Esophagus (tissue), 2 donors: ENCODE results near the gene RIBC2. TPM values are rescaled to one million over a fixed set of nuclear protein-coding genes. Genes with fewer than 3 reads are reported as not detected.
A peak's percentile ranks its signal among the peaks of the same experiment; 100 is the strongest.

Source experiments
- H3K27ac ChIP-seq, 2 donors: one replicate each; pipeline ENCODE4 v1.5.1; 2013; ENCODE audit warnings: low read depth in 2 of 2, mild to moderate bottlenecking in 2 of 2, inconsistent platforms in 1 of 2, low read length in 1 of 2, moderate library complexity in 1 of 2
- H3K27me3 ChIP-seq, 2 donors: one replicate each; pipeline ENCODE4 v1.6.1; 2013; ENCODE audit warnings: low read length in 2 of 2, control low read depth in 1 of 2, mild to moderate bottlenecking in 1 of 2; ENCODE audit not compliant: insufficient read depth in 2 of 2, control insufficient read depth in 1 of 2
- H3K36me3 ChIP-seq, 2 donors: one replicate each; pipeline ENCODE4 v1.6.1; 2013; ENCODE audit warnings: low read length in 1 of 2; ENCODE audit not compliant: control insufficient read depth in 2 of 2, insufficient read depth in 2 of 2
- H3K4me1 ChIP-seq, 2 donors: one replicate each; pipeline ENCODE4 v1.6.1; 2013; ENCODE audit warnings: low read length in 1 of 2; ENCODE audit not compliant: control insufficient read depth in 2 of 2, insufficient read depth in 2 of 2
- H3K4me3 ChIP-seq, 2 donors: one replicate each; pipeline ENCODE4 v1.5.1; 2013; ENCODE audit warnings: low read length in 2 of 2, mild to moderate bottlenecking in 2 of 2, low read depth in 1 of 2, moderate library complexity in 1 of 2
- H3K9me3 ChIP-seq, 2 donors: one replicate each; pipeline ENCODE4 v1.6.1; 2013; ENCODE audit warnings: mild to moderate bottlenecking in 2 of 2, low read depth in 1 of 2, low read length in 1 of 2, moderate library complexity in 1 of 2; ENCODE audit not compliant: control insufficient read depth in 2 of 2, insufficient read depth in 1 of 2
- WGBS, 2 donors: extraction: QIAGEN DNeasy Blood & Tissue Kit; methylation state at CpG; one replicate each; pipeline ENCODE4 v1.1.7; 2013; 5-methylcytosine and 5-hydroxymethylcytosine counted together
- polyA plus RNA-seq, 2 donors: library from polyadenylated mRNA; stranded (reverse); fragments of 200-250 nt; gene quantifications; one replicate each; pipeline ENCODE4 v1.2.3, GENCODE V29; 2013
- donor health status: healthy with polysubstance abuse.
- donor health status: Bipolar disorder and iron deficiency.

RIBC2 gene
- polyA plus RNA-seq, 2 donors: 1.3 to 1.5 TPM

GRCh38 chr22:45399712-45400445, 13.6 kb upstream of the RIBC2 start:
- Histone ChIP-seq H3K27me3 (no peaks in the 10 kb centered on the region), H3K36me3 (no peaks in the 10 kb centered on the region), H3K4me3 (no peak overlapping the region), H3K4me1 (peaks cover 5 to 8% of the 10 kb centered on the region in 2 donors), H3K9me3 (no peaks in the 10 kb centered on the region), H3K27ac (no peak overlapping the region)
- 72 to 78% methylated on average over 5 of the region's 5 CpGs for WGBS, 2 donors

- Histone ChIP-seq H3K4me3 (no peak overlapping the region), H3K4me1 (peaks cover 5 to 8% of the 10 kb centered on the region in 2 donors), H3K36me3 (no peaks in the 10 kb centered on the region), H3K27me3 (no peaks in the 10 kb centered on the region), H3K27ac (no peak overlapping the region), H3K9me3 (no peaks in the 10 kb centered on the region)
- 42 to 54% methylated on average over 3 of the region's 3 CpGs for WGBS, 2 donors
These were observed 11.0 kb upstream of the RIBC2 start for GRCh38 chr22:45402466-45402985.

GRCh38 chr22:45407793-45408192, 5.7 kb upstream of the RIBC2 start:
- Histone ChIP-seq H3K27ac (no peak overlapping the region), H3K4me1 (no peaks in the 10 kb centered on the region), H3K27me3 (no peaks in the 10 kb centered on the region), H3K4me3 (no peak overlapping the region), H3K36me3 (no peaks in the 10 kb centered on the region), H3K9me3 (no peaks in the 10 kb centered on the region)
- WGBS, 2 donors: 95 to 98% methylated on average over 5 of the region's 5 CpGs

GRCh38 chr22:45413013-45413367, 503 bp upstream of the RIBC2 start:
- H3K9me3 ChIP-seq: no peaks in the 10 kb centered on the region
- no peak overlapping the region for H3K27ac ChIP-seq
- peak overlapping the region; percentile 49 to 59 for H3K4me3 ChIP-seq
- H3K36me3 ChIP-seq: no peaks in the 10 kb centered on the region
- H3K27me3 ChIP-seq: no peaks in the 10 kb centered on the region
- H3K4me1 ChIP-seq: peaks cover 6 to 9% of the 10 kb centered on the region in 2 donors
- WGBS, 2 donors: 90 to 91% methylated on average over 24 to 27 of the region's 27 CpGs

- 86 to 89% methylated on average over 16 of the region's 16 CpGs for WGBS, 2 donors
- no peaks in the 10 kb centered on the region for H3K27me3 ChIP-seq
- peaks cover 5 to 10% of the 10 kb centered on the region in 2 donors for H3K4me1 ChIP-seq
- H3K4me3 ChIP-seq: no peak overlapping the region
- H3K27ac ChIP-seq: peak overlapping the region in 1 of 2 donors; percentile 40
- no peaks in the 10 kb centered on the region for H3K9me3 ChIP-seq
- peaks cover 0 to 2% of the 10 kb centered on the region in 2 donors for H3K36me3 ChIP-seq
These were observed 4.7 kb downstream of the RIBC2 start for GRCh38 chr22:45418056-45418769.

- 93 to 96% methylated on average over 6 of the region's 6 CpGs for WGBS, 2 donors
- H3K27ac ChIP-seq: peak overlapping the region in 1 of 2 donors; percentile 40
- H3K27me3 ChIP-seq: no peaks in the 10 kb centered on the region
- peaks cover 0 to 8% of the 10 kb centered on the region in 2 donors for H3K4me1 ChIP-seq
- H3K36me3 ChIP-seq: peaks cover 0 to 2% of the 10 kb centered on the region in 2 donors
- H3K4me3 ChIP-seq: no peak overlapping the region
- no peaks in the 10 kb centered on the region for H3K9me3 ChIP-seq
These were observed 5.3 kb downstream of the RIBC2 start for GRCh38 chr22:45418770-45419138.

GRCh38 chr22:45420011-45420410, 6.5 kb downstream of the RIBC2 start:
- peaks cover 0 to 6% of the 10 kb centered on the region in 2 donors for H3K4me1 ChIP-seq
- H3K27ac ChIP-seq: no peak overlapping the region

GRCh38 chr22:45420539-45420938, 7.0 kb downstream of the RIBC2 start:
- Histone ChIP-seq H3K36me3 (peaks cover 0 to 2% of the 10 kb centered on the region in 2 donors), H3K9me3 (no peaks in the 10 kb centered on the region), H3K4me3 (no peak overlapping the region), H3K4me1 (peaks cover 0 to 6% of the 10 kb centered on the region in 2 donors), H3K27me3 (no peaks in the 10 kb centered on the region), H3K27ac (no peak overlapping the region)
- WGBS, 2 donors: 97 to 98% methylated on average over 2 of the region's 2 CpGs

More at GRCh38 chr22:45420011-45420410, 6.5 kb downstream of the RIBC2 start:
- WGBS, 2 donors: 80 to 85% methylated on average over 4 of the region's 4 CpGs
- Histone ChIP-seq H3K9me3 (no peaks in the 10 kb centered on the region), H3K36me3 (peaks cover 0 to 2% of the 10 kb centered on the region in 2 donors), H3K27me3 (no peaks in the 10 kb centered on the region), H3K4me3 (no peak overlapping the region)

- WGBS, 2 donors: 73 to 76% methylated on average over 2 of the region's 2 CpGs
- Histone ChIP-seq H3K4me1 (peaks cover 0 to 6% of the 10 kb centered on the region in 2 donors), H3K4me3 (no peak overlapping the region), H3K9me3 (no peaks in the 10 kb centered on the region), H3K27ac (no peak overlapping the region), H3K27me3 (no peaks in the 10 kb centered on the region), H3K36me3 (peaks cover 0 to 2% of the 10 kb centered on the region in 2 donors)
These were observed 8.0 kb downstream of the RIBC2 start for GRCh38 chr22:45421349-45422055.
